HG03280 (cell line): ENCODE results near the gene AADAT.
"Not testable (repeated sequence)": the region's sequence is repeated elsewhere in the genome, so short reads cannot be mapped to it uniquely, and the experiment has no call there.

Experiments
- ATAC-seq: cut with Tn5 transposase; IDR thresholded peaks from one replicate; pipeline ENCODE4 v1.9.1; 2021; ENCODE audit warnings: mild to moderate bottlenecking, moderate library complexity; ENCODE audit not compliant: unreplicated experiment

AADAT gene

DNA sequence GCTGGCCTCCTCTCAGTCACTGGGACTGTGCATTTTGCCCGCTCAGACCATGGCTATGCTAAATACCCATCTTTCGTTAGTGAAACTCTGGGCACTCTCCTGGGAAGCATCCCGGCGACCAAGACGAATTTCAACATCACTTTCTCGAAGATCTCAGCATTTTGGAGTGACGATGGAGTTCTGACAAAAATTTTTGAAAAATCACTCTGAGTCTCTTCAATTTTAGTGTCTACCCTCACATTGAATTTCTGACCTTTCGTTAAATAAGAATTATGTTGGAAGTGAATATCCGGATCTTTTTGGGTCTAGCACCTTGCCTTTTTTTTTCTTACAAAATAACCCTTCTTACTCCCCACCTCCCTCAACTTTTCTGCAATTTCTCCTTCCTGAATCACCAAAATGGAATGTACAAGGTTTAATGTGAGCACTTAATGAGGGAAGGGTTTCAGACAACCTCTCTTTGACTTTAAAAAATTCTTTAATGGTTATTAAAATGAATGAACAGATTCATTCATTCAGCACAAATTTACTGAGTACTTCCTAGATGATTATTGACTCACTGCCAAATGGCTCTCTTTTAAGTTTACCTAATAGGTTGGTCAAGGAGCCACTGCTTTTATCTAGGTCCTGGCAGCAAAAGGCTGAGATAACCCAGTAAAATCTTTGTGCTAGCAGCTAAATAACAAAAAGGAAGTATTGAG is 746 bp upstream of the AADAT start:
- no peak for ATAC-seq

- no peak for ATAC-seq
Observed at GRCh38 chr4:170089274-170089667, 485 bp downstream of the AADAT start.

DNA sequence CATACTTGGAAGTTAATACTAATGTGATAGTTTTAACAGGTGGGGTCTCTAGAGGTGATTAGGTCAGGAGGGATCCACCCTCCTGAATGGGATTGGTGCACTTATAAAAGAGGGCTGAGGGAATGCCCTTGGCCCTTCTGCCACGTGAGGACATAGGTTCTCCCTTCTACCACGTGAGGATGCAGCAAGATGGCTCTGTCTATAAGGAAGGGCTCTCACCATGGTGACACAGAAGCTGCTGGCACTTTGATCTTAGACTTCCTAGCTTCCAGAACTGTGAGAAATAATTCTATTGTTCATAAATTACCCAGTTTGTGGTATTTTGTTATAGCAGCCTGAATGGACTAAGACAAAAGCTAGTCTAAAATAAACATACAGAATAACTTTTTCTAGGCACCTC is 1.0 kb downstream of the AADAT start:
- ATAC-seq = no peak

DNA sequence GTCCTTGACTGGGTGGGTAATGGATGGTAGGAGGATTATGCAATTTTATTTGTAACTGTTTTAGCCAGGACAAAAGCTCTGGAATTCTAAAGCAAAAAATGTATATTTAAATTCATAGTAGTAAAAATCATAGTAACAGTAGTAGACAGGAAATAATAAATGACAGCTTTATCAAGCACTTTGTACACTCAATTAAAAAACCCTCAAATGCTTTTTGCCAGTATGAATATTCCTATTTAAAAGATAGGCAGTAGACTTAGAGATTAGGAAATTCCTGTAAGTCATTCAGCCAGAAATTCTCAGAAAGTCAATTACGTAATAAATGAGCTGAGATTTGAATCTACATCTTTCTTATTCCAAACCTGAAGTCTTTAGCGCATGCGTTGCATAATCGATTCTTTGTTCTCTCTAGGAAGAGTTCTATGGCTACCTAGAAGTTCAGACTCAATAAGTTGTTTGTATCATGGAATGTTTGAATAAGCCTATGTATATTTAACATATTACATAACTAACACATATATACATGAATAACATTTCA is 2.5 kb downstream of the AADAT start:
- ATAC-seq = no peak

DNA sequence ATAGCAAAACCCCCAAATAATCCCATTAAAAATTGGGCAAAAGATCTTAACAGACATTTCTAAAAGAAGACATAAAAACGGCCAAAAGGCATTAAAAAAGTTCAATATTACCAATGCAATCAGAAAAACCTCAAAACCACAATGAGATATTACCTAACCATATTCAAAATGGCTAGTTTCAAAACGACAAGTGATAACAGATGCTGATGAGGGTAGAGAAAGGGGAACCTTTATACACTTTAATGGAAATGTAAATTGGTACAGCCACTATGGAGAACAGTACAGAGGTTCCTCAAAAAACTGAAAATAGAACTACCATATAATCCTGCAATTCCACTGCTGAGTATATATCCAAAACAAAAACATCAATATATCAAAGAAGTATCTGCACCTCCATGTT is 6.2 kb downstream of the AADAT start:
- ATAC-seq = no peak

GRCh38 chr4:170080496-170080895 is 9.3 kb downstream of the AADAT start:
- ATAC-seq = no peak

GRCh38 chr4:170079981-170080380 is 9.8 kb downstream of the AADAT start:
- no peak for ATAC-seq

DNA sequence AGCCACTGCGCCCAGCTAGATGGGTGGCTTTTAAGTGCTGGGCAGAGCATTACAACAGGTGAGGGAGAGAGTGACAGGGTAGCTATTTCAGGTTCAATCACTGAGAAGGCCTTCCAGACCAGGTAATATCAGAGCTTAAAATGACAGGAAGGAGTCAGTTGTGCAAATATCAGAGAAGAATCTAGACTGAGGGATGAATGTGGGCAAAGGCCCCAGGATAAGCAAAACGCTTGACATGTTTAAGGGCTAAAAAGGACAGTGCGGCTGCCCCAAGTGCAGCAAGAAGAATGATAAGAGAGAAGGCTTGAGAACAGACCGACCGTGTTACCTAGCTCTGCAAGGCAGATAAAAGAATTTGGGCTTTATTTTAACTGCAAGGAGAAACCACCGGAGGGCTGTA is 18.6 kb downstream of the AADAT start:
- no peak for ATAC-seq

DNA sequence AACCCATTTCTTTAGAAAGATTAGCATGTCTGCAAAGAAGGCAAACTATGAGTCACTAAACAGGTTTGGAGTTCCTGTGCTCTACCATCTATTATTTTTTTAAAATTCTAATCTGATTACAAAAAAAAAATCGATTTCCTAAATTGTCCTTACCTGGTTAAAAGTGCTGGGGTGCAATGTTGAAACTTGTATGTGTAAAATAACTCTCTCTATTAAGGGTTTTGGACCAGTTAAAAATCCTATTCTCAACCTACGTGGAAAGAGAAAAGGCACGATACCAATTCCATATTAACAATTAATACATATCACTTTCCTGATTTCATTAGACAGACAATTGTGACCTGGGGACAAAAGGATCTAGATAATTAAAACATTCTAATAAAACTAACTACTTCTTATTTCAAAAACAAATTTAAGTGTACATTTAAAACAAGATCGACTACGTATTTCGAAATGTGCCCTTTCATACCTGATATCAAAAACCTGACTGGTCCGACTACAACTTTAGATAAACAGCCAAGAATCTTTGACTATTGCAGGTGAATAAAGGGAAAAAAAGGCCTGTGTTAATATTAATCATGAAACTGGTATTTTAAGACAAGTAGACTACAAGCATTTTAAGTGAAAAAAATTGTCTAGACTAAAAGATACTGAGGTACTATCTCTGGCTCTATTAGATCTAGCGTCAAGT is 21.2 kb downstream of the AADAT start:
- ATAC-seq = no peak

DNA sequence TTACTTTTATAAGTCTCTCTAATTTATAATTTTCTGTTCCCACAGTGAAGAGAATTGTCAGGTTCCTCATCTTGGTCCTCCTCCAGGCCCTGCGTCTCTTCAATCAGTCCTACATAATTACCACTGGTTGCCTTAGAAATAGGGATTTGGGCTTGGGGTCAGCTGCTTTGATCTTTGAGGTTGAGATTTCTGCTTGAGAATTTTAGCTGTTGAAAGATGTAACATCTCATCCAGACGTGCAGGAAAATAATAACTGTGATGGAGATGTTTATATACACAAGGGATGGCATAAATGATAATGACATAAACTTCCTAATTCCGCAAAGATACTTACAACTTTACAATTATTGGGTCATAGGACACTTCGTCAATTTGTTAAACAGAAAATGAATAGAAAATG is 30.3 kb downstream of the AADAT start:
- no peak for ATAC-seq

GRCh38 chr4:170058826-170059225 is 30.9 kb downstream of the AADAT start:
- no peak for ATAC-seq

GRCh38 chr4:170057866-170058265 is 31.9 kb downstream of the AADAT start:
- no peak for ATAC-seq

DNA sequence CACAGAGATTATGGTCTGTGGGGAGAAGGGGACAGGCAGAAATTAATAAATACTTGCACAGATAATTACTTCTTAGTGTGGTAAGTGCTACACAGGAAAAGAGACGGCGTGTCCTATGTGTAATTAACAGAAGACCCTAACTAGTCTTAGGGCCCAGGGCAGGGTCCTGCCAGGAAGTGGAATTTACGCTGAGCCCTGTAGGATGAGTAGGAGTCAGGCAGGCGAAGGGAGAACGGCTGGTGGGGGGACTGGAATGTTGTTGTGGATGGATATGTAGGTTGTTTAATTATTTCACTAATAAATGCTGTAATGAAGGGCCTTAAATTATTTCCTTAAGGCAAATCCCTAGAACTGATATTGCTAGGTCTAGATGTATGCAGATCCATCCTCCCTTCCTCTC is 36.8 kb downstream of the AADAT start:
- ATAC-seq = no peak

DNA sequence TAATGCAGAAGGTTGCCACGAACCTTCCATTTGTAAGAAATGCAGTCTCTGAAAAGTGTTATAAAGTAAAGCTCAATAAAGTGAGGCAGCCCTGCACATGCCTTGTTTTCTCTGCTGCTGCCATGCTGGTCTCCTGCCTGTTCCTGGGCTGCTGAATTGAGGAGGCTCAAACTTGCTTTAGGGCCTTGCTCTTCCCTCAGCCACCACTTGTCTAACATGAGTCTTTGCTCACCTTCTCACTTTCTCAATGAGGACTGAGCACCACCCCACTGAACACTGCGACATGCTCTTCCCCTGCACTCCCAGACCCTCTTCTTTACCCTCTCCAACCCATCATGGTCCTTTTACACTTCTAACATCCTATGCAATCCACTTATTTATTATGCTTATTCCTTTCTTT is 38.4 kb downstream of the AADAT start:
- no peak for ATAC-seq

DNA sequence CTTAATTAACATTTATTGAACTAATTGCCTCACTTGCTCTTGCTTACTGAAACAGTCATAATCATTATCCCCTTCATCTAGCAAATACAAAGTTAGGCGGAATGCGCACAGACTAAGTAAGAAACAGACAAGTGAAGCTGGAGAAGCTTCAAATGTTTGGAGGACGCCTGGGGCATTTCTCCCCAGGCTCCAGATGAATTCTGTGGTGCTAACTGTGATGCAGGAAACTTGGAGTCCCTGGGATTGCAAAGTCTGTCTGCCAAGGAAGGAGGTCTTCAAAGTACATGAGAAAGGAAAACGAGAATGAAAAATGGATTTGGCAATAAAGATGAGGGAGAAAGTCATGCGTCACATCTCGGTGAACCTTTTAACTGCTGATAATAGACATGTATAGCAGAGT is 40.0 kb downstream of the AADAT start:
- no peak for ATAC-seq

DNA sequence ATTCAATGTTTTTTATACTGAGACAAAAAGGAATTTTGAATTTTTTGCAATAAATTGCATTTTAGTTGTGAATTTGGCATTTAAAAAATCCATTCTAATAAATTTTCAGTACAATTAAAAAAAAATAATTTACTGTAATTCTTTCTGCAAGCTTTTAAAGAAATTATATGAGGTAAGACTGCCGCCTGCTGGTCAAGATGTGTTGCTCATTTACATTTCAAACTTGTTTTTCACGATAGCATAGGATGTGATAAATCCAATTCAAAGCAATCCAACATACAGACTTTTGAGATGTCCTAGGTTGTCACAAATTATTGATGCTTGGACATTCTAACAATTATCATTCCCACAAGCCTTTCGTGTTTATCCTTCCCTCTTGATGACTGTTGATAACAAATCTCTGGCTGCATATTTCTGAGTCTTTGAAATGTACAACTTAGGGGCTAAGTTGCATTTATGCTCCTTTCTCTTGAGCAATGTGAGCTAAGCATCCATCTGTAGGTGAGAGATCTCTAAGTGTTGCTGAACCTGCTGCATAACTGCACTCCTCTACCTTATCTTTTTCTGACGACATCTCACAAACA is 41.9 kb downstream of the AADAT start:
- no peak for ATAC-seq

GRCh38 chr4:170046156-170046555 is 43.6 kb downstream of the AADAT start:
- not testable (repeated sequence) for ATAC-seq

DNA sequence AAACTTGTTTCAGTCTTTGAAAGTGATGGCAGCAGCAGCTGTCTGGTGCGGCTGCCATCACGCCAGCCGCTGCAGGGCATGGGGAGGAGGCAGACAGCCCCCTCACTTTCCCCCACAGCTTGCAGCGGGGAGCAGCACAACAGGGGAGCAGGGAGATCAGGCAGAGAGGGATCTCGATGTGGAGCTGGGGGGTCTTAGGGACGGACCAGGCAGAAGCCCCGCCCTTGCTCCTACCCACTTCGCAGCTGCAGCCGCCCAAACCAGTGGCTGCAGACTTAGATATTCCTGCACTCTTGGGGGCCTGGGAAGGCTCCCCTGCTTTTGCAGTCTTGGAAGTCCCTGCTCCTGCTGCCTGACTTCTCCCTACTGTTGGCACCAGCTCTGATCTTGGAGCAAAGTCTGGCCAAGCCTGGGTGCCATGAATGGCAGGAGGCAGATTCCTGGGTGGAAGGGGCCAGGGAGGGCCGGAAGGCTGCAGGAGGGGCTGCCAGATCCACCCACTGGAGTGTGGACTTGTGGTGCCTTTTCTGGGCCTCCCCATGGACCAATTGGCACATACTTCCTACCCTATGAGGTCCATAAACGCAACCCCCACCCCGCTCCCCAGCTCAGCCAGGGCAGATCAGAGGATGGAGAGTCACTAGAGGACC is 49.6 kb downstream of the AADAT start:
- no peak for ATAC-seq

- no peak for ATAC-seq
Observed at GRCh38 chr4:170038769-170039168, 51.0 kb downstream of the AADAT start.

GRCh38 chr4:170038232-170038631 is 51.5 kb downstream of the AADAT start:
- no peak for ATAC-seq

DNA sequence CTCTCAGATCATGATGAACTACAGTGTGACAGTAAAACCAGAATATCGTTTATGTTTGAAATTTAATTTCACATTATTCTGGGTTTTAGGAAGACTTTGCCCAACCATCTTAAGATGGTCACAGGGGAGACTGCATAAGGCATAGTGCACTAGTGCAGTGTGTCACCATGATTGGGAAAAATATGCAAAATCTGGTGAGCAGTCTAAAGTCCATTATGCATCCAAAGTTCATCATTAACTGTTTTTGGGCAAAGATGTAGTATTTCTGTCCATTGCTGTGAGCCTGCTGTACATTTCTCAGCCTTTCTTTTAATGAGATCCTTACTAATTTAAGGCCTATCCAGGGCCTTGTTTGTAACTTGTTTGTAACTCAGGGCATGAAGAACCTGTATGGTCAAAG is 52.3 kb downstream of the AADAT start:
- ATAC-seq = no peak

DNA sequence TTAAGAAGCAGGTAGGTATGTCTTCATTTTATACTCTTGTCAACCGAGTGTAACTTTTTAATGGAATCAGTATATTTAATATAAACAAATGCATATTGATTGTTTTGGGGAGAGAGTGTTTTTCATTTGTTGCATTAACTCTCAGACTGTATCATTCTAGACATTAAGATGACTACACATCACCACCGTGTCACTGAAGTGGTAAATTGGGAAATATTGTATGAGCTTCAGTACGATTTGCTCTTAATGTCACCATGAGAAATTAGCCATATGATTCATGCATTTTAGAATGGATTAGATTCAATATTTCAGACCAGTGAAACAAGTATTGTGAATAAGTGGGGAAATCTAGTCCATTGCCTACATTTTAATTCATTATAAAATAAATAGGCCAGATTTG is 53.9 kb downstream of the AADAT start:
- no peak for ATAC-seq
